ENCODE results near the gene EPDR1.

GRCh38 chr7:37925620-37926019 is 5.2 kb downstream of the EPDR1 start:
- TF ChIP-seq CTCF (conservative IDR thresholded peaks at IDR 0.05 in 1 of 2, IDR thresholded peaks at IDR 0.05 in 1 of 2; ENCODE audit: low read depth in 1 of 2, low read length in 2 of 2) (no peak), EZH2 (IDR thresholded peaks at IDR 0.05; ENCODE audit: low read length, missing control alignments) (no peak)
